ENCODE data around the gene CTAGE15.
"Not testable (repeated sequence)": the region's sequence is repeated elsewhere in the genome, so short reads cannot be mapped to it uniquely, and the experiment has no call there.

The CTAGE15 gene

DNA sequence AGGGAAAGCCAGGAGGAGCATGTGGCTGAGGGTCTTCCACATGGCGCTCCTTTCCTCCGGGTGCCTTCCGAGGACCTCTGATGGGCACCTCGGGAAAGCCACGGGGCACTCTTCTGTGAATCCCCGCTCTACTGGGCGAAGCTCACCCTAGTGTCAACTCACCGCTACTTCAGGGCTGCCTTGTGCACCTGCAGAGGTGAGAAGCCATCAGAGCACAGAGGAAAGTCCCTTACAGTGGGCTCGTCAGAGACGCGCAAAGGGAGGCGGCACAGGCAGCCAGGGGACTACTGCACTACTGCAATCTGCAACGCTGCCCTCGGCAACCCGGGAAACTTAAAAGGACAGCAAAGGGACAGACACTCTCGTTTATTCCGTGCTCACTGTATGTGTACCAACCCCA, 50.5 kb downstream of the CTAGE15 start:
- not testable (repeated sequence) for DNase-seq (ENCODE audit: low read depth in 2 of 2)
